ENCODE results near the gene AP2B1. TPM values are rescaled to one million over a fixed set of nuclear protein-coding genes. Genes with fewer than 3 reads are reported as not detected.

The AP2B1 gene
- total RNA-seq, 2 donors from 2014 or later: 220 to 274 TPM

DNA sequence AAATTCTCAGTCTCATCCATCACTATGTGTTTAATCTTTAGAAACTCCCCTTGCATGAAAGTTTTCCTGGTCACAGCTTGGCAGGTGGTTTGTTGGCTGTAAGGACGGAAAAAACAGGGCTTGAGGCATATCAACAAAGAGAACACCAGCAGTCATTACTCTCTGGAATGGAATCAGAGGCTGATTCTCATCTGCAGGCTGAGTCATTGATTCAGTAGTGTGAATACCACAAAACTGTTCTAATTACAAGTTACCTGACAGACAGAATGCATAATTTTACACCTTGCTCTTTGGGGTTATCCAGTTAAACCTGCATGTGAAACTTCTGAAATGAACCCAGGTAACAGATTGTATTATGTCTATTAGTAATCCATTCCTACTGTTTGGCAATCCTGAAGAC lies 38.1 kb upstream of the AP2B1 start:
- DNase-seq: no peak
- TF ChIP-seq, protein P1, sequence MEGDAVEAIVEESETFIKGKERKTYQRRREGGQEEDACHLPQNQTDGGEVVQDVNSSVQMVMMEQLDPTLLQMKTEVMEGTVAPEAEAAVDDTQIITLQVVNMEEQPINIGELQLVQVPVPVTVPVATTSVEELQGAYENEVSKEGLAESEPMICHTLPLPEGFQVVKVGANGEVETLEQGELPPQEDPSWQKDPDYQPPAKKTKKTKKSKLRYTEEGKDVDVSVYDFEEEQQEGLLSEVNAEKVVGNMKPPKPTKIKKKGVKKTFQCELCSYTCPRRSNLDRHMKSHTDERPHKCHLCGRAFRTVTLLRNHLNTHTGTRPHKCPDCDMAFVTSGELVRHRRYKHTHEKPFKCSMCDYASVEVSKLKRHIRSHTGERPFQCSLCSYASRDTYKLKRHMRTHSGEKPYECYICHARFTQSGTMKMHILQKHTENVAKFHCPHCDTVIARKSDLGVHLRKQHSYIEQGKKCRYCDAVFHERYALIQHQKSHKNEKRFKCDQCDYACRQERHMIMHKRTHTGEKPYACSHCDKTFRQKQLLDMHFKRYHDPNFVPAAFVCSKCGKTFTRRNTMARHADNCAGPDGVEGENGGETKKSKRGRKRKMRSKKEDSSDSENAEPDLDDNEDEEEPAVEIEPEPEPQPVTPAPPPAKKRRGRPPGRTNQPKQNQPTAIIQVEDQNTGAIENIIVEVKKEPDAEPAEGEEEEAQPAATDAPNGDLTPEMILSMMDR (IDR thresholded peaks at IDR 0.05): no peak
- Histone ChIP-seq H3K27ac (no peak overlapping the region), H3K4me3 (no peak overlapping the region), H3K36me3 (no peaks in the 10 kb centered on the region), H3K9me3 (no peaks in the 10 kb centered on the region), H3K9ac (ENCODE audit: low read depth in 2 of 2, low read length in 2 of 2) (no peak overlapping the region), H3K4me1 (no peaks in the 10 kb centered on the region), H3K27me3 (no peaks in the 10 kb centered on the region)
- intact Hi-C loops (cut with DNase I): no loop called here

DNA sequence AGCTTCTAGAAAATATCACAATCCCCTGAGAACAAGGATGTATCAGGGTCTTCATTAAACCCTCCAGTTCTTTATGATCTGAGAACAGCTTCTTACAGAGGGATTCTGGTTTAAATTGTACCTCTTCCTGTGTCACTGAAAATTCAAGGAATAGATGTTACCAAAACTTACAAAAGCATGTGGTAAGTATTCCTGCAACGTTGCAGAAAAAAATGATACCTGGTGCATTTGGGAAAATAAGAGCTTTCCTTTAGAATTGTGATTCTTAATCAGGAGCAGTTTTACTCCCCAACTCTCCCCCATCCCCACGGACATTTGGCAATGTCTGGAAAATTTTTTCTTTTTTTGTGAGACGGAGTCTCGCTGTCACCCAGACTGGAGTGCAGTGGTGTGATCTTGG lies 33.8 kb upstream of the AP2B1 start:
- TF ChIP-seq, protein P1 (IDR thresholded peaks at IDR 0.05): no peak

GRCh38 chr17:35554668-35555067 lies 32.5 kb upstream of the AP2B1 start:
- DNase-seq: no peak
- H3K36me3 ChIP-seq: no peaks in the 10 kb centered on the region
- H3K4me1 ChIP-seq: no peaks in the 10 kb centered on the region
- TF ChIP-seq, protein P1 (IDR thresholded peaks at IDR 0.05): no peak
- H3K27ac ChIP-seq: no peak overlapping the region
- no peaks in the 10 kb centered on the region for H3K9me3 ChIP-seq
- no peak overlapping the region for H3K9ac ChIP-seq (ENCODE audit: low read depth in 2 of 2, low read length in 2 of 2)
- H3K27me3 ChIP-seq: no peaks in the 10 kb centered on the region
- H3K4me3 ChIP-seq: no peak overlapping the region
- intact Hi-C loops (cut with DNase I): no loop called here

More for the DNA sequence above, 33.8 kb upstream of the AP2B1 start:
- DNase-seq: no peak
- Histone ChIP-seq H3K27me3 (no peaks in the 10 kb centered on the region), H3K9me3 (no peaks in the 10 kb centered on the region), H3K4me3 (no peak overlapping the region), H3K27ac (no peak overlapping the region), H3K9ac (ENCODE audit: low read depth in 2 of 2, low read length in 2 of 2) (no peak overlapping the region), H3K4me1 (no peaks in the 10 kb centered on the region), H3K36me3 (no peaks in the 10 kb centered on the region)
- intact Hi-C loops (cut with DNase I): no loop called here

DNA sequence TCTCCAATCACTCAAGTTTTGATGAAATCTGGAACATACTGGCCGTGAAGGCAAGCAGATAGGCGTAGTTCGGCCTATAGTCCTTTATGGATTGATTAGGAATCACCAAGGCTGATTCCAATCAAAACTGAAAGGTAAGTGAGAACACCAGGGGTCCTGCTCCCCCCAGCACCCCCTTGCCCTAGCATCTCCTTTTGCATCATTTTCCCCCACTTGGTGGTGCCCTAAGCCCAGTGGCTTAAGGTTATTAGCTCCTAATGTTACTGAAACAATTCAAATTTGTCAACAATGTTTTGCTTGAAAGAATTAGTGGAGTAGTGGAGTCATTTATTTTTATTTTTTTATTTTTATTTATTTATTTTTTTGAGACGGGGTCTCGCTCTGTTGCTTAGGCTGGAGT lies 31.4 kb upstream of the AP2B1 start:
- TF ChIP-seq, protein P1 (IDR thresholded peaks at IDR 0.05): no peak
- no peaks in the 10 kb centered on the region for H3K4me1 ChIP-seq
- no peak overlapping the region for H3K27ac ChIP-seq
- no peaks in the 10 kb centered on the region for H3K36me3 ChIP-seq
- intact Hi-C loops (cut with DNase I): no loop called here
- no peak overlapping the region for H3K4me3 ChIP-seq
- no peak overlapping the region for H3K9ac ChIP-seq (ENCODE audit: low read depth in 2 of 2, low read length in 2 of 2)
- no peak for DNase-seq
- no peaks in the 10 kb centered on the region for H3K27me3 ChIP-seq
- no peaks in the 10 kb centered on the region for H3K9me3 ChIP-seq

DNA sequence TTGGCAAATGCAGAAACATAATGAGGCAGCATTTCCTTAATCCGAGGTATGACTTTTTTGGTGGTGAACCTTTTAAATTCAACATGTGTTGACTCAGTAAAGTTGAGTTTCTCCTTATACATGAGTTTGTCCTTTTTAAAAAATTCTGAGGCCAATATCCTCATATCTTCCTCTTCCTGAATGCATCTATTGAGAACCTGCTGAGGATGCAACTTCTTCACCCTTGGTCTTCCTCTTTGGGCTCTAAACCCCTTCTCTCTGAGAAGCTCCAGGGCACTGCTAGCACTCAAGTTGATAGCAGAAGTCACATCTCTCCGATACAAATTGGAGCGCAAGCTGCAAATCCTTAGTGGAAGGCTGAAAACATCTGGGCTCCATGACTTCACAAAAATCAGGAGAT lies 29.8 kb upstream of the AP2B1 start:
- no peaks in the 10 kb centered on the region for H3K4me1 ChIP-seq
- no peaks in the 10 kb centered on the region for H3K27me3 ChIP-seq
- H3K27ac ChIP-seq: no peak overlapping the region
- no peak overlapping the region for H3K4me3 ChIP-seq
- DNase-seq: no peak
- H3K36me3 ChIP-seq: no peaks in the 10 kb centered on the region
- no peak overlapping the region for H3K9ac ChIP-seq (ENCODE audit: low read depth in 2 of 2, low read length in 2 of 2)
- TF ChIP-seq, protein P1 (IDR thresholded peaks at IDR 0.05): no peak
- intact Hi-C loops (cut with DNase I): no loop called here
- no peaks in the 10 kb centered on the region for H3K9me3 ChIP-seq
